Thyroid gland (tissue), 4 donors: ENCODE results near the gene CLDN19. TPM values are rescaled to one million over a fixed set of nuclear protein-coding genes. Genes with fewer than 3 reads are reported as not detected.

Experiments used
- DNase-seq, 2 donors: peaks; one replicate each; pipeline ENCODE4 v3.0.0-alpha.2; 2019
- H3K27ac ChIP-seq, 3 donors: fragments of 200-600 bp; sonication (generic); 1 replicate in 2 of 3; 2 replicates in 1 of 3; pipeline ENCODE4 v1.5.1; 2016 to 2019; ENCODE audit warnings: mild to moderate bottlenecking in 1 of 3, moderate library complexity in 1 of 3
- H3K27me3 ChIP-seq: fragments of 200-600 bp; sonication (generic); one replicate; pipeline ENCODE4 v1.5.1; 2019
- H3K36me3 ChIP-seq, 2 donors: fragments of 200-600 bp; sonication (generic); one replicate each; pipeline ENCODE4 v1.5.1; 2016 to 2019
- H3K4me1 ChIP-seq, 2 donors: fragments of 200-600 bp; sonication (generic); one replicate each; pipeline ENCODE4 v1.5.1; 2017 to 2019
- H3K4me3 ChIP-seq, 3 donors: fragments of 200-600 bp; sonication (generic); replicated peaks in 1 of 3; 1 replicate in 2 of 3; 2 replicates in 1 of 3; pipeline ENCODE4 v1.5.1; 2016; ENCODE audit warnings: mild to moderate bottlenecking in 1 of 3
- H3K9me3 ChIP-seq: fragments of 200-600 bp; sonication (generic); one replicate; pipeline ENCODE4 v1.5.1; 2017
- CTCF ChIP-seq, 6 experiments: fragments of 200-600 bp in 3 of 6; fragments of 450-650 bp in 3 of 6; sonication (generic) in 3 of 6; IDR thresholded peaks; one replicate each; pipeline ENCODE4 v1.5.1; 2016 to 2019; ENCODE audit warnings: antibody characterized with exemption in 6 of 6, mild to moderate bottlenecking in 2 of 6, inconsistent platforms in 1 of 6, moderate library complexity in 1 of 6
- POLR2A ChIP-seq, 2 donors: fragments of 450-650 bp; IDR thresholded peaks; one replicate each; pipeline ENCODE4 v1.6.1; 2017; ENCODE audit warnings: antibody characterized with exemption in 2 of 2, mild to moderate bottlenecking in 2 of 2, moderate library complexity in 1 of 2
- WGBS, 2 donors: methylation state at CpG; one replicate each; pipeline ENCODE4 v1.1.5; 2017; 5-methylcytosine and 5-hydroxymethylcytosine counted together
- intact Hi-C: fragments of 100-400 bp; cut with DNase I; formaldehyde crosslinking; loops from one replicate; pipeline ENCODE4 v1.15.1; 2023
- total RNA-seq, 4 donors: library from RNA; depleted of rRNA; stranded (reverse); fragments of >200 nt; gene quantifications; one replicate each; pipeline ENCODE4 v1.2.3, GENCODE V29; 2016

Gene CLDN19
- total RNA-seq, 4 donors from 2014 or later = not detected

GRCh38 chr1:42740851-42741580 is 980 bp upstream of the CLDN19 start:
- Histone ChIP-seq H3K27ac (no peak overlapping the region), H3K36me3 (peaks cover 0 to 3% of the 10 kb centered on the region in 2 donors), H3K4me1 (no peaks in the 10 kb centered on the region), H3K27me3 (no peaks in the 10 kb centered on the region), H3K9me3 (no peaks in the 10 kb centered on the region), H3K4me3 (no peak overlapping the region)
- intact Hi-C loops = loop anchor here (5.0 kb wide), 1 partner anchor 159 kb away; no protein-coding TSS in a partner anchor
- TF ChIP-seq CTCF (IDR thresholded peaks at IDR 0.05) = no peak
- no peak for TF ChIP-seq POLR2A (IDR thresholded peaks at IDR 0.05)
- 69 to 70% methylated on average over 11 to 17 of the region's 19 CpGs for WGBS, 2 donors
- no peak for DNase-seq

- H3K9me3 ChIP-seq = no peaks in the 10 kb centered on the region
- H3K4me1 ChIP-seq = no peaks in the 10 kb centered on the region
- intact Hi-C loops = no loop called here
- WGBS, 2 donors = 83 to 100% methylated on average over 2 to 5 of the region's 8 CpGs
- DNase-seq = no peak
- no peak for TF ChIP-seq CTCF (IDR thresholded peaks at IDR 0.05)
- no peak for TF ChIP-seq POLR2A (IDR thresholded peaks at IDR 0.05)
- H3K36me3 ChIP-seq = no peaks in the 10 kb centered on the region
- no peak overlapping the region for H3K4me3 ChIP-seq
- no peak overlapping the region for H3K27ac ChIP-seq
- H3K27me3 ChIP-seq = no peaks in the 10 kb centered on the region
Measured at GRCh38 chr1:42738678-42739226, 1.3 kb downstream of the CLDN19 start.

GRCh38 chr1:42737986-42738677 is 1.9 kb downstream of the CLDN19 start:
- intact Hi-C loops = no loop called here
- Histone ChIP-seq H3K9me3 (no peaks in the 10 kb centered on the region), H3K4me3 (no peak overlapping the region), H3K4me1 (no peaks in the 10 kb centered on the region), H3K36me3 (no peaks in the 10 kb centered on the region), H3K27ac (no peak overlapping the region), H3K27me3 (no peaks in the 10 kb centered on the region)
- no peak for DNase-seq
- 88 to 90% methylated on average over 13 to 16 of the region's 21 CpGs for WGBS, 2 donors
- no peak for TF ChIP-seq CTCF (IDR thresholded peaks at IDR 0.05)
- TF ChIP-seq POLR2A (IDR thresholded peaks at IDR 0.05) = no peak

- Histone ChIP-seq H3K27ac (no peak overlapping the region), H3K36me3 (no peaks in the 10 kb centered on the region), H3K27me3 (no peaks in the 10 kb centered on the region), H3K9me3 (no peaks in the 10 kb centered on the region), H3K4me1 (no peaks in the 10 kb centered on the region), H3K4me3 (no peak overlapping the region)
- 40 to 42% methylated on average over 5 of the region's 5 CpGs for whole genome bisulfite sequencing, 2 donors
- TF ChIP-seq CTCF (IDR thresholded peaks at IDR 0.05) = peak in 1 of 6 experiments; percentile 11
- no peak for TF ChIP-seq POLR2A (IDR thresholded peaks at IDR 0.05)
- DNase-seq = peak; percentile 64 to 74
- intact Hi-C loops = no loop called here
Measured at GRCh38 chr1:42737257-42737656, 2.8 kb downstream of the CLDN19 start.
